ENCODE data around the gene CALY. TPM values are rescaled to one million over a fixed set of nuclear protein-coding genes. Genes with fewer than 3 reads are reported as not detected.
A peak's percentile ranks its signal among the peaks of the same experiment; 100 is the strongest.

Gene CALY
- total RNA-seq, 8 experiments from 2014 or later, result 0.31 to 14.9 (median 6.6) TPM

DNA sequence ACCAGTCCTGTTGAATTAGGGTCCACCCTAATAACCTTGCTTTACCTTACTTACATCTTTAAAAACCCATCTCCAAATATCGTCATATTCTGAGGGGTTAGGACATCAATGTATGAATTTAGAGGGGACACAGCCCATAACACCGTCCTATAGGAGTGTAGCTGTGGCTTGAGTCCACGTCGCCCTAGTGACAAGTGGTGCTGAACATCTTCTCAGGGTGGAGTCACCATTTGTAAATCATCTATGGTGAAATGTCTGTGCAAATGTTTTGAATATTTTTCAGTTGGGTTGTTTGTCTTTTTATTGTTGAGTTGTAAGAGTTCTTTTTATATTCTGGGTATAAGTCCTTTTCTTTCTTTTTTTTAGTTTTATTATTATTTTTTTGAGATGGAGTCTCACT, 5.3 kb upstream of the CALY start:
- Histone ChIP-seq H3K4me1 (replicated peaks in 1 of 2) (no peaks in the 10 kb centered on the region), H3K27ac (no peak overlapping the region), H3K4me3 (no peak overlapping the region)
- in situ Hi-C loops (cut with MboI; ENCODE audit: low pct_unique_long_range_greater_than_20kb in 2 of 9, low sequenced_read_pairs in 9 of 9, unreplicated experiment in 9 of 9), result no loop called here
- WGBS, 10 experiments, result 13 to 93% (median 74%) methylated on average over 1 to 4 of the region's 4 CpGs; no CpG with 5 or more reads in 3 of the 10 experiments
- ATAC-seq (replicated peaks in 6 of 8), result peak in 3 of 8 experiments; percentile 20 to 89 (median 69)

DNA sequence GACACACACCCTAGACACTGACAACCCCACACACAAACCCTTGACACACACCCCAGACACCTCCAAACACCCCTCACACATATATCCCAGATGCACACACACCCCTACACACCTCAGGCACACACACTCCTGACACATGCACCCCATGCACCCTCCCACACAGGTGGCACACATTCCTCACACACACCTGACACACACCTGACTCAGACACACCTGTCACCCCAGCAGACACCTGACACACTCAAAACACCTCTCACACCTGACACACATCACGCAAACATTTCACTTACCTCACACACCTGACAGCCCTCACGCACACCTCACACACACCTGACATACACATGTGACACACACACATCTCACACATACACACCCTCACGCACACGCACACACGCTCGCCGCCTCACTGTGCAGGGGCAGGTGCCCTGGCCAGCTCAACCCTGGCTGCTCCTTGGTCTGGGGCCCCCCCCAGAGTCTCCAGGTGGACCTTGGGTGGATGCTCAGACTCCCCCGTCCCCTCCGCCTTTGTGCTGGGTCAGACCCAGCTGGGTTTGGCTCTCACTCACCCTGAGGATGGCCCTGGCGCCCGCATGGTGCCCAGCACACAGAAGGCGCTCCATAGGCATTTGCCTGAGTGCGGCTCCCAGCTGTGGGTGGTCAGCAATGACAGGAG, 3.1 kb upstream of the CALY start:
- H3K4me1 ChIP-seq (replicated peaks in 1 of 2), result peaks cover 6 to 13% of the 10 kb centered on the region in 2 donors
- 0 to 100% (median 100%) methylated on average over 1 to 5 of the region's 13 CpGs; no CpG with 5 or more reads in 5 of the 10 experiments for WGBS, 10 experiments
- H3K27ac ChIP-seq, result no peak overlapping the region
- in situ Hi-C loops (cut with MboI; ENCODE audit: low pct_unique_long_range_greater_than_20kb in 2 of 9, low sequenced_read_pairs in 9 of 9, unreplicated experiment in 9 of 9), result no loop called here
- no peak overlapping the region for H3K4me3 ChIP-seq
- no peak for ATAC-seq (replicated peaks in 6 of 8)

DNA sequence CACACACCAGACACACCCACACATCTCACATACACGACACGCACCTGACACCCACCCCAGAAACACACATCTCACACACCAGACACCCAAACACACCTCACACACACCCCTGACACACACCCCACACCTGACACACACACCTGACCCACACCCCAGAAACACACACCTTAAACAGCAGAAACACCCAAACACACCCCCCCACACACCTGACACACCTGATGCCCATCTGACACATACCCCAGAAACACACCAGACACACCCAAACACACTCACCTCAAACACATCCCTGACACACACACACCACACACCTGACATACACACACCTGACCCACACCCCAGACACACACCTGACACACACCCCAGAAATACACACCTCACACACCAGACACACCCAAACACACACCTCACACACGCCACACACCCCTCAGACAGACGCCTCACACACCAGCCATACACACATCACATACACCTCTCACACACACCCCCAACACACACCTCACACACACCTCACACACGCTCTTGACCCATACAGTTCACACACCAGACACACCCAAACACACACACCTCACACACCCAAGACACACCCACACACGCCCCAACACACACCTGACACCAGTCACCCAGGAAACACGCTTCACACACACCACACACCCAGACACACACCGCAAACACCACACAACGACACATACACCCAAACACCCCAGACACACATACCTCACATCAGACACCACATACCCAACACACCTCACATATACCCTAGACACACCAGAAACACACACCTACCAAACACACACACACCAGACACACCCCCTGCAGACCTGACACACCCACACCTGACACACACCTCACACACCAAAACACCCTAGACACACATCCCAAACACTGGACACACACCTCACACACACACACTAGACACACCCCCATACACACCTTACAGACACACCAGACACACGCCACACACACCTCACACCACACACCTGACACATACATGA, 1.7 kb upstream of the CALY start:
- Histone ChIP-seq H3K27ac (no peak overlapping the region), H3K4me1 (replicated peaks in 1 of 2) (peaks cover 10 to 14% of the 10 kb centered on the region in 2 donors), H3K4me3 (no peak overlapping the region)
- WGBS, 10 experiments, result 59 to 79% methylated on average over 3 to 5 of the region's 10 CpGs; no CpG with 5 or more reads in 8 of the 10 experiments
- ATAC-seq (replicated peaks in 6 of 8), result no peak
- in situ Hi-C loops (cut with MboI; ENCODE audit: low pct_unique_long_range_greater_than_20kb in 2 of 9, low sequenced_read_pairs in 9 of 9, unreplicated experiment in 9 of 9), result no loop called here

DNA sequence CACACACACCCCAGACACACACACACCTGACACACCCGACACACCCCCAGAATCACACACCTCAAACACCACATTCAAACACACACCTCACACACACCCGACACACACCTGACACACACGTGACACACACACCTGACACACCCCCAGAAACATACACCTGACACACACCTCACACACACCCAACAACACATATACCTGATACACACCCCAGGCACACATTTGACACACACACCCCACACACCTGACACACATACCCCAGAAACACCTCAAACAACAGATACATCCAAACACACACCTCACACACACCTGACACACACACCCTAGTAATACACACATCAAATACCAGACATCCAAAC, 652 bp upstream of the CALY start:
- Histone ChIP-seq H3K4me3 (peak overlapping the region in 1 of 5 donors; percentile 43), H3K27ac (no peak overlapping the region), H3K4me1 (replicated peaks in 1 of 2) (peaks cover 10 to 14% of the 10 kb centered on the region in 2 donors)
- in situ Hi-C loops (cut with MboI; ENCODE audit: low pct_unique_long_range_greater_than_20kb in 2 of 9, low sequenced_read_pairs in 9 of 9, unreplicated experiment in 9 of 9), result no loop called here
- whole genome bisulfite sequencing, 10 experiments, result 37 to 100% (median 96%) methylated on average over 1 to 2 of the region's 3 CpGs; no CpG with 5 or more reads in 6 of the 10 experiments
- no peak for ATAC-seq (replicated peaks in 6 of 8)

DNA sequence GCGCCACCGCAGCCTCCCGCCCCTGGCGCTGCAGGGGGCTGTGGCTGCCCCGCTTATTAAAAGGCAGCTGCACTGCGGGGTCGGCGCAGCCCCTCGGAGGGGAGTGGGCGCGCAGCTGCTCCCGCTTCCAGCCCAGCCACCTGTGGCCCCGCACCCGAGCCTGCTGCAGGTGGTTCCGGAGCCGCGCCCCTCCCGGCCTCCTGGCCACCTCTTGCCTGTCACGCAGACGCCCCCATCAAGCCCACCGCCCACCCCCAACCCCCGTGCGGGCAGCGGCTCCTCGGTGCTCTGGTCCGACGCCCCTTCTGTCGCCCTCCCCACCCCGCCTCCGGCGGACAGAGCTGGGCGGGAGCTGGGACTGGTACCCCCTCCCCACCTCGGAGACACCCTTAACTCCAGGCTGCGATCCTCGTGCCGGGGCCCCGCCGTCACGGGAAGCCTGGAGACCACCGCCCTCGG, 549 bp downstream of the CALY start:
- WGBS, 10 experiments, result 4% methylated on average over 5 of the region's 41 CpGs; no CpG with 5 or more reads in 9 of the 10 experiments
- peak overlapping the region; percentile 32 to 52 (median 42) for H3K4me3 ChIP-seq
- peak in 2 of 8 experiments; percentile 35 to 38 for ATAC-seq (replicated peaks in 6 of 8)
- peak overlapping the region in 1 of 2 donors; percentile 29 for H3K27ac ChIP-seq
- peaks cover 10 to 14% of the 10 kb centered on the region in 2 donors for H3K4me1 ChIP-seq (replicated peaks in 1 of 2)
- in situ Hi-C loops (cut with MboI; ENCODE audit: low pct_unique_long_range_greater_than_20kb in 2 of 9, low sequenced_read_pairs in 9 of 9, unreplicated experiment in 9 of 9), result no loop called here

DNA sequence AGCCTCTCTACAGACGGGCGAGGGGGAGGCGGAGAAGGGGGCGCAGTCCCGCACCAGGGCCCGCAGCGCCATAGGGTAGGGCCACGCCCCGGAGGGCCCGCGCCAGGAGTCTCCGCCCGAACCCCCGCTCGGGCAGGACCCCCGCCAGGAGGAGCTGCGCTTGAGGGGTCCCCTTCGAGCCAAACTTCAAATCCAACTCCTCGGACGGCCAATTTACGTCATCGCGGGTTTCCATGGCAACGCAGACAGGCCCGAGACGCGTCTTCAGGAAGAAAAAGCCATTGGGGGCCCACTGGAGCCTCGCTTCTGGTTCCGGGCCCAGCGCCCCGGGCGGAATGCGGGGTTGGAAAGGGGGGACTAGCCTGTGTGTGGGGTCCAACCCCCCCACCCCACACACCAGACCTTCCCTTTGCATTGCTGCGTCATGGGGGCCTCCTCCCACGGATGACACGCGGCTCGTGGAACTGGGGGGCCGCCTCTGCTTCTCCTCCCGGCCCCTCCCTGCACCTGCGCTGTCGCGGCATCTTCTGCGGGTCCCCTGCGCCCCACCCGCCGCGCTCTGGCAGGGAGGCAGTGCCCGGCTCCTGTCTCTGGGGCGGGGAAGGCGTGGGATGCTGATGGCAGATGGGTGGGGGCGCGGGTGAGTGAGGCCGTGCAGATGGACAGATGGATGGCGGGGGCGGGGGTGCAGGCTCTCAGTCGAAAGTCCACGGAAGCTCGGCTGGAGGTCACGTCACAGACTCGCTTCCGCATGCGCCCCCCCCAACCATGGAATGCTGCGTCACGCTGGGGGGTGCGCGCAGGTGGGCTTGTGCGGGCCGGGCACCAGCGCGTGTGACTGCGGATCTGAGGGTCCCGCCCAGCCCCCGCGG, 1.2 kb downstream of the CALY start:
- in situ Hi-C loops (cut with MboI; ENCODE audit: low pct_unique_long_range_greater_than_20kb in 2 of 9, low sequenced_read_pairs in 9 of 9, unreplicated experiment in 9 of 9), result no loop called here
- peak; percentile 39 to 73 (median 58) for ATAC-seq (replicated peaks in 6 of 8)
- Histone ChIP-seq H3K27ac (no peak overlapping the region), H3K4me3 (peak overlapping the region; percentile 32 to 52 (median 42)), H3K4me1 (replicated peaks in 1 of 2) (peaks cover 10 to 14% of the 10 kb centered on the region in 2 donors)
- WGBS, 10 experiments, result no CpG with 5 or more reads among the region's 75 CpGs

DNA sequence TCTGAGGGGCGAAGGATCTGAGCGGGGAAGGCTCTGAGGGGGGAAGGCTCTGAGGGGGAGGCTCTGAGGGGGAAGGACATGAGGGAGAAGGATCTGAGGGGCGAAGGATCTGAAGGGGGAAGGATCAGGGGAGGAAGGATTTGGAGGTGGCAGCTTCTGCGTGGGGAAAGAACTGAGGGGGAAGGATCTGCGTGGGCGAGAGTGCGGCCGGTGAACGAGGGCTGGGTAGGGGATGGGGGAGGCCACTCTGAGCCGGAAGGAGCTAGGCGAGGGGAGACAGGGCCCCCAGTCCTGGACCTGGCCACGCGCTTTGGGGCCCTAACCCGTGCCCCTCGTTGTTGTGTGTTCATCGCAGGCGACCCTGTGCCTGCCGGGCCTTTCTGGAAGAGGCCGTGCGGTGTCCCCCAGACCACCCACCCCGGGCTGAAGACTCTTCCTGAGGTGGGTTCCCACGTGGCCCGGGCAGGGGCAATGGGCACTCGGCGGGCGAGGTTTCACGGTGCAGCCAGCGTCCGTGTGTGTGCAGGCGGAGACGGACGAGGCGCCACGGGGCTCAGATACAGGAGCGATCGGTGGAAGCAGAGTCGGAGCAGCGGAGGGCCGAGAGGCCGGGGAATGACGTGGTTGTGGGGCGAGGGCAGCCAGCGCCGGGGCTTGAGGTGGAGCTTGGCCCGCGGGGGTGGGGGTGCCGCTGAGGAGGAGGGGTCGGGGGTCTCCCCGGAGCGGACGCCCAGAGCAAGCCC, 2.0 kb downstream of the CALY start:
- in situ Hi-C loops (cut with MboI; ENCODE audit: low pct_unique_long_range_greater_than_20kb in 2 of 9, low sequenced_read_pairs in 9 of 9, unreplicated experiment in 9 of 9), result no loop called here

DNA sequence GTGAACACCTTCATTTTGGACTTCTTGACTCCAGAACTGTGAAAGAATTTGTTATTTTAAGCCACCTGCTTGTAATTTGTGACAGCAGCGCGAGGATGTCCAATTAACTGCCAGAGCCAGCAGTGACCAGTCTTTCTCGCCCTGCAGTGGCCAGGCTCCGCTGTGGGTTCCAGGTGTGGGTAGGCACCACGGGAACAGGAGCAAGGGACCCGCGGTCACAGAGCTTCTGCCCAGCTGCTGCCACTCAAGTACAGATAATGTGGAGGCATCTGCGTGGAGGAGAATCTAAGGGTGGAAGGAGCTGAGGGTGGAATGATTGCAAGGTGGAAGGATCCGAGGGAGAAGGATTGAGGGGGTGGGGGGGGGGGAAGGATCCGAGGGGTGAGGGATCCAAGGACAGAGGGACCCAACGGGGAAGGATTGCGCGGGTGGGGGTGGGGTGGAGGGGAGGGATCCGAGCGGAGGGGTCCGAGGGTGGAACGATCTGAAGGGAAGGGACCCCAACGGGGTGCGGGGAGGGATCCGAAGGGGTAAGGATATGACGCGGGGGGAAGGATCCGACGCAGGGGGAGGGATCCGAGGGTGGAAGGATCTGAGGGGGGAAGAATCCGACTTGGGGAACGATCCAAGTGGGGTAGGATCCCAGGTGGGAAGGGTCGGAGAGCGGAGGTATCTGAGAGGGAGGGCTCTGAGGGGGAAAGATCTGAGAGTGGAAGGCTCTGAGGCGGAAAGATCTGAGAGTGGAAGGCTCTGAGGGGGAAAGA, 3.6 kb downstream of the CALY start:
- in situ Hi-C loops (cut with MboI; ENCODE audit: low pct_unique_long_range_greater_than_20kb in 2 of 9, low sequenced_read_pairs in 9 of 9, unreplicated experiment in 9 of 9), result no loop called here
- ATAC-seq (replicated peaks in 6 of 8), result no peak
- WGBS, 10 experiments, result 40 to 80% (median 60%) methylated on average over 1 to 4 of the region's 30 CpGs; no CpG with 5 or more reads in 4 of the 10 experiments
- Histone ChIP-seq H3K27ac (no peak overlapping the region), H3K4me1 (replicated peaks in 1 of 2) (peaks cover 16% of the 10 kb centered on the region in 2 donors), H3K4me3 (no peak overlapping the region)

More for the DNA sequence above, 2.0 kb downstream of the CALY start:
- H3K4me1 ChIP-seq (replicated peaks in 1 of 2), result peaks cover 13 to 14% of the 10 kb centered on the region in 2 donors
- H3K27ac ChIP-seq, result peak overlapping the region in 1 of 2 donors; percentile 13
- peak overlapping the region; percentile 32 to 52 (median 42) for H3K4me3 ChIP-seq
- WGBS, 10 experiments, result 0 to 13% methylated on average over 3 of the region's 51 CpGs; no CpG with 5 or more reads in 8 of the 10 experiments
- ATAC-seq (replicated peaks in 6 of 8), result peak in 6 of 8 experiments; percentile 24 to 65 (median 57)

DNA sequence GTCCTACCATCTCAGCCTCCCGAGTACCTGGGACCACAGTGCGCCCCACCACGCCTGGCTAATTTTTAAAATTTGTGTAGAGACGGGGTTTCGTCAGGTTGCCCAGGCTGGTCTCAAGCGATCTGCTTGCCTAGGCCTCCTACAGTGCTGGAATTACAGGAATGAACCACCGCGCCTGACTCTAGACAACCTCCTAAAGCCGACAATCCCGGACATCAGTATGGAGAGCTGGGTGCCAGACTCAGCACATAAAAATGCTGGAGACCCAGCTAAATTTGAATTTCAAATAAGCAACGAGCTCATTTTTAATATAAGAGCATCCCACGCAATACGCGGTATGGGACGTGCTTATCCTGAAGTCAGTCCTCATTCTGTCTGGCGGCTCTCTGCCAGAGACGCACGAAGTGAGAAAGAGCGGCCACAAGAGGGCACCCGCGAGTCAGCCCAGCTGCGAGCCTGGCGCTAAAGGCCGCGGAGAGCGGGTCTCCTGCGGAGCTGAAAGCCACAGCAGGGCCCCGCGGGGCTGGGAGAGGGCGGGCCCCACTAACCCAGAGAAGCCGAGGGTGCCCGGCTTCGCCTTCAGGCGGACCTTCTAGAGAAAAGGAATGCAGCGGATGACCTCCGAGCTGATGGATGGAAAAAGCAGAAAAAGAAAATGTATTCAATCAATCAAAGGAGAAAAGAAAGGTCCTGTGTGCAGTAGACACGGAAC, 7.0 kb downstream of the CALY start:
- no peak overlapping the region for H3K27ac ChIP-seq
- H3K4me3 ChIP-seq, result peak overlapping the region in 1 of 5 donors; percentile 1
- ATAC-seq (replicated peaks in 6 of 8), result peak; percentile 60 to 93 (median 72)
- in situ Hi-C loops (cut with MboI; ENCODE audit: low pct_unique_long_range_greater_than_20kb in 2 of 9, low sequenced_read_pairs in 9 of 9, unreplicated experiment in 9 of 9), result no loop called here
- 0 to 53% (median 11%) methylated on average over 1 to 12 of the region's 37 CpGs; no CpG with 5 or more reads in 2 of the 10 experiments for WGBS, 10 experiments
- peaks cover 14 to 18% of the 10 kb centered on the region in 2 donors for H3K4me1 ChIP-seq (replicated peaks in 1 of 2)

DNA sequence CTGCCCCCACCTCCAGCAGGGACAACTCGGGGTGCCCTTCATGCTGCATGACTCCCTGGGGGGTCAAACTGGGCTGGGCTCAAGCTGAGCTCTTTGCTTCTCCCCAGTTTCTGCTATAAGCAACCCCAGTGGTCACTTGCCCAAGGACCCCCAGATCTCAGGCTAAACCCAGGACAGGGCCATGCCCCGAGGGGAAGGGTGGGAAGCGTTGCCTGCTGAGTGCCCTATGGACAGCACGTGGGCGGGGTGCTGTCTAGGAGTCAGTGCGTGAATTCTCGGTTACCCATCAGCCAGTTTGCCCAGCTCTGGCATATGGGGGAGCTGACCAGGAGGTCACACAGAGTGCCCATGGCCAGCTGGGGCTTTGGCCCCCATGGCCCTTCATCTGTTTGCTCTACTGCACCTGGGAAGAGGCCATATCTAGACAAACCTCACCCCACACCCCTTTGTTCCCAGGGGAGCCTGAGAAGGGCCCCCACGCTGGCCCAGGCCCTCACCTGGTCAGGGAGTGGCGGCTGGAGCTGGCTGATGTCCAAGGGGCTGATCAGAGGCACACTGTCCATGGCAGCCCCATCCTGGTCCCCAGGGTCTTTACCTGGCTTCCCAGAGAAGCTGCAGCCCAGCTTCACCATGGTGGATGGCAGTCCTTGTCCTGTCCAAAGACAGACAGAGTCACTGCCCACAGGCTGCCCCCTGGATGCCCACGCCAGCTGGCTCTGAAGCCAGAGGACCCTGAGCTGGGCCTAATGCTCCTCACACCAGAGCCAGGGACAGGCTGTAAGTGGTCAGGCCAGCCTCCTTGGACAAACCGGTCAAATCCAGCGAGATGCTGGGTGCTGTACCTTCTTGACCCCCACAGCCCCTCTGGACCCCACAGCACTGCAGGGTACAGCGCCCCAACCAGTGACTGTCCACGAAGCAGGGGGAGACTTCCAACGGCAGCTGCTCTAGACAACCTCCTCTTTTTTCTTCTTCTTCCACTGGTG, 8.0 kb downstream of the CALY start:
- in situ Hi-C loops (cut with MboI; ENCODE audit: low pct_unique_long_range_greater_than_20kb in 2 of 9, low sequenced_read_pairs in 9 of 9, unreplicated experiment in 9 of 9), result no loop called here
- H3K4me1 ChIP-seq (replicated peaks in 1 of 2), result peaks cover 17 to 20% of the 10 kb centered on the region in 2 donors
- no peak overlapping the region for H3K4me3 ChIP-seq
- WGBS, 10 experiments, result 37 to 94% (median 61%) methylated on average over 2 to 9 of the region's 15 CpGs; no CpG with 5 or more reads in 4 of the 10 experiments
- no peak overlapping the region for H3K27ac ChIP-seq
- no peak for ATAC-seq (replicated peaks in 6 of 8)

Data from motor neuron (in vitro differentiated cells).